ENCODE results near the gene POP4.
A peak's percentile ranks its signal among the peaks of the same experiment; 100 is the strongest.

Gene POP4

GRCh38 chr19:29588095-29588494, 18.0 kb upstream of the POP4 start:
- peaks cover 23% of the 10 kb centered on the region for H3K4me1 Mint-ChIP-seq (ENCODE audit: low read depth)
- H3K9me3 Mint-ChIP-seq (ENCODE audit: low read depth): no peaks in the 10 kb centered on the region
- H3K4me3 Mint-ChIP-seq: no peak overlapping the region
- peaks cover 3% of the 10 kb centered on the region for H3K36me3 Mint-ChIP-seq
- no peaks in the 10 kb centered on the region for H3K27me3 Mint-ChIP-seq
- H3K27ac Mint-ChIP-seq: no peak overlapping the region

GRCh38 chr19:29590278-29590677, 15.8 kb upstream of the POP4 start:
- Mint-ChIP-seq H3K27ac (no peak overlapping the region), H3K4me1 (ENCODE audit: low read depth) (peaks cover 19% of the 10 kb centered on the region), H3K4me3 (no peak overlapping the region), H3K27me3 (peaks cover 3% of the 10 kb centered on the region), H3K9me3 (ENCODE audit: low read depth) (no peaks in the 10 kb centered on the region), H3K36me3 (peaks cover 3% of the 10 kb centered on the region)

GRCh38 chr19:29591670-29592069, 14.4 kb upstream of the POP4 start:
- Mint-ChIP-seq H3K27ac (no peak overlapping the region), H3K27me3 (peaks cover 3% of the 10 kb centered on the region), H3K4me3 (no peak overlapping the region), H3K36me3 (peaks cover 3% of the 10 kb centered on the region), H3K4me1 (ENCODE audit: low read depth) (peaks cover 18% of the 10 kb centered on the region), H3K9me3 (ENCODE audit: low read depth) (no peaks in the 10 kb centered on the region)

- Mint-ChIP-seq H3K27ac (no peak overlapping the region), H3K36me3 (peaks cover 3% of the 10 kb centered on the region), H3K4me3 (no peak overlapping the region), H3K9me3 (ENCODE audit: low read depth) (no peaks in the 10 kb centered on the region), H3K4me1 (ENCODE audit: low read depth) (no peaks in the 10 kb centered on the region), H3K27me3 (peaks cover 6% of the 10 kb centered on the region)
These were observed 12.2 kb upstream of the POP4 start for GRCh38 chr19:29593869-29594268.

- Mint-ChIP-seq H3K36me3 (no peaks in the 10 kb centered on the region), H3K9me3 (ENCODE audit: low read depth) (no peaks in the 10 kb centered on the region), H3K27me3 (peaks cover 6% of the 10 kb centered on the region), H3K4me1 (ENCODE audit: low read depth) (no peaks in the 10 kb centered on the region), H3K4me3 (no peak overlapping the region), H3K27ac (no peak overlapping the region)
These were observed 9.9 kb upstream of the POP4 start for GRCh38 chr19:29596080-29596727.

- no peak overlapping the region for H3K27ac Mint-ChIP-seq
These were observed 9.1 kb upstream of the POP4 start for GRCh38 chr19:29596885-29597525.

GRCh38 chr19:29598036-29598435, 8.0 kb upstream of the POP4 start:
- no peaks in the 10 kb centered on the region for H3K9me3 Mint-ChIP-seq (ENCODE audit: low read depth)
- H3K27ac Mint-ChIP-seq: no peak overlapping the region
- peaks cover 6% of the 10 kb centered on the region for H3K27me3 Mint-ChIP-seq
- no peaks in the 10 kb centered on the region for H3K4me1 Mint-ChIP-seq (ENCODE audit: low read depth)
- H3K36me3 Mint-ChIP-seq: no peaks in the 10 kb centered on the region
- no peak overlapping the region for H3K4me3 Mint-ChIP-seq

More at GRCh38 chr19:29596885-29597525, 9.1 kb upstream of the POP4 start:
- no peaks in the 10 kb centered on the region for H3K36me3 Mint-ChIP-seq
- no peaks in the 10 kb centered on the region for H3K4me1 Mint-ChIP-seq (ENCODE audit: low read depth)
- H3K27me3 Mint-ChIP-seq: peaks cover 6% of the 10 kb centered on the region
- no peak overlapping the region for H3K4me3 Mint-ChIP-seq
- H3K9me3 Mint-ChIP-seq (ENCODE audit: low read depth): no peaks in the 10 kb centered on the region

GRCh38 chr19:29598496-29598895, 7.6 kb upstream of the POP4 start:
- Mint-ChIP-seq H3K27ac (no peak overlapping the region), H3K4me3 (no peak overlapping the region), H3K9me3 (ENCODE audit: low read depth) (no peaks in the 10 kb centered on the region), H3K36me3 (no peaks in the 10 kb centered on the region), H3K27me3 (peaks cover 6% of the 10 kb centered on the region), H3K4me1 (ENCODE audit: low read depth) (no peaks in the 10 kb centered on the region)

GRCh38 chr19:29603308-29603707, 2.8 kb upstream of the POP4 start:
- H3K4me1 Mint-ChIP-seq (ENCODE audit: low read depth): peaks cover 24% of the 10 kb centered on the region
- no peak overlapping the region for H3K27ac Mint-ChIP-seq
- H3K27me3 Mint-ChIP-seq: no peaks in the 10 kb centered on the region
- no peaks in the 10 kb centered on the region for H3K36me3 Mint-ChIP-seq
- H3K9me3 Mint-ChIP-seq (ENCODE audit: low read depth): no peaks in the 10 kb centered on the region
- no peak overlapping the region for H3K4me3 Mint-ChIP-seq

- Mint-ChIP-seq H3K27me3 (no peaks in the 10 kb centered on the region), H3K4me1 (ENCODE audit: low read depth) (peaks cover 34% of the 10 kb centered on the region), H3K27ac (peak overlapping the region; percentile 100), H3K36me3 (peaks cover 8% of the 10 kb centered on the region), H3K4me3 (peak overlapping the region; percentile 99), H3K9me3 (ENCODE audit: low read depth) (no peaks in the 10 kb centered on the region)
These were observed 301 bp downstream of the POP4 start for GRCh38 chr19:29606420-29606747.

GRCh38 chr19:29609636-29610035, 3.6 kb downstream of the POP4 start:
- Mint-ChIP-seq H3K27ac (no peak overlapping the region), H3K36me3 (peaks cover 17% of the 10 kb centered on the region), H3K4me3 (no peak overlapping the region)

GRCh38 chr19:29610213-29610573, 4.1 kb downstream of the POP4 start:
- H3K36me3 Mint-ChIP-seq: peaks cover 17% of the 10 kb centered on the region
- H3K27me3 Mint-ChIP-seq: no peaks in the 10 kb centered on the region
- H3K27ac Mint-ChIP-seq: no peak overlapping the region
- H3K4me1 Mint-ChIP-seq (ENCODE audit: low read depth): peaks cover 29% of the 10 kb centered on the region
- no peak overlapping the region for H3K4me3 Mint-ChIP-seq
- no peaks in the 10 kb centered on the region for H3K9me3 Mint-ChIP-seq (ENCODE audit: low read depth)

More at GRCh38 chr19:29609636-29610035, 3.6 kb downstream of the POP4 start:
- no peaks in the 10 kb centered on the region for H3K9me3 Mint-ChIP-seq (ENCODE audit: low read depth)
- peaks cover 31% of the 10 kb centered on the region for H3K4me1 Mint-ChIP-seq (ENCODE audit: low read depth)
- no peaks in the 10 kb centered on the region for H3K27me3 Mint-ChIP-seq

- H3K36me3 Mint-ChIP-seq: peaks cover 17% of the 10 kb centered on the region
These were observed 4.6 kb downstream of the POP4 start for GRCh38 chr19:29610574-29611271.

GRCh38 chr19:29612121-29612520, 6.0 kb downstream of the POP4 start:
- Mint-ChIP-seq H3K4me3 (no peak overlapping the region), H3K9me3 (ENCODE audit: low read depth) (no peaks in the 10 kb centered on the region), H3K4me1 (ENCODE audit: low read depth) (peaks cover 12% of the 10 kb centered on the region), H3K27ac (no peak overlapping the region), H3K36me3 (peaks cover 17% of the 10 kb centered on the region), H3K27me3 (no peaks in the 10 kb centered on the region)

More at GRCh38 chr19:29610574-29611271, 4.6 kb downstream of the POP4 start:
- H3K4me3 Mint-ChIP-seq: no peak overlapping the region
- peaks cover 26% of the 10 kb centered on the region for H3K4me1 Mint-ChIP-seq (ENCODE audit: low read depth)
- H3K9me3 Mint-ChIP-seq (ENCODE audit: low read depth): no peaks in the 10 kb centered on the region
- peak overlapping the region; percentile 50 for H3K27ac Mint-ChIP-seq
- H3K27me3 Mint-ChIP-seq: no peaks in the 10 kb centered on the region

- Mint-ChIP-seq H3K36me3 (peaks cover 17% of the 10 kb centered on the region), H3K27ac (no peak overlapping the region), H3K4me3 (no peak overlapping the region), H3K9me3 (ENCODE audit: low read depth) (no peaks in the 10 kb centered on the region), H3K27me3 (no peaks in the 10 kb centered on the region), H3K4me1 (ENCODE audit: low read depth) (peaks cover 10% of the 10 kb centered on the region)
These were observed 6.9 kb downstream of the POP4 start for GRCh38 chr19:29612801-29613595.
